K562 (cell line): ENCODE results near the gene PFDN2. TPM values are rescaled to one million over a fixed set of nuclear protein-coding genes. Genes with fewer than 3 reads are reported as not detected.

Source experiments
- BACH1 ChIP-seq: fragments of 200-800 bp; sonication (Bioruptor generic); IDR thresholded peaks from 2 replicates; pipeline ENCODE4 v1.6.1; 2016; ENCODE audit warnings: missing genetic modification characterization, missing compliant biosample characterization
- CREBBP ChIP-seq: IDR thresholded peaks from one replicate; pipeline ENCODE4 v1.6.1; 2012; ENCODE audit warnings: low read depth, mild to moderate bottlenecking, control low read depth, inconsistent platforms, low read length
- CXXC5 ChIP-seq: fragments of 250-450 bp; sonication (Bioruptor Pico); IDR thresholded peaks from 2 replicates; pipeline ENCODE4 v1.8.0; 2022; ENCODE audit warnings: inconsistent platforms, mild to moderate bottlenecking, moderate library complexity
- HDAC2 ChIP-seq: fragments of 450-650 bp; IDR thresholded peaks from 2 replicates; pipeline ENCODE4 v1.6.1; 2016; ENCODE audit warnings: mild to moderate bottlenecking
- HIVEP1 ChIP-seq: fragments of 250-450 bp; sonication (Bioruptor Pico); IDR thresholded peaks from 2 replicates; pipeline ENCODE4 v1.4.0; 2020; ENCODE audit warnings: mild to moderate bottlenecking
- HNRNPH1 ChIP-seq: fragments of 200-400 bp; formaldehyde crosslinking; optimal IDR thresholded peaks from 2 replicates; pipeline ENCODE3; 2017; ENCODE audit warnings: low read depth, mild to moderate bottlenecking, low read length, moderate library complexity
- HNRNPLL ChIP-seq: fragments of 200-400 bp; formaldehyde crosslinking; IDR thresholded peaks from 2 replicates; pipeline ENCODE4 v1.6.1; 2017; ENCODE audit warnings: low read length, low read depth, mild to moderate bottlenecking; ENCODE audit not compliant: poor library complexity, severe bottlenecking
- L3MBTL2 ChIP-seq: fragments of 450-650 bp; IDR thresholded peaks from 2 replicates; pipeline ENCODE4 v1.6.1; 2016; ENCODE audit warnings: mild to moderate bottlenecking, moderate library complexity
- MTA3 ChIP-seq: fragments of 450-650 bp; formaldehyde crosslinking; IDR thresholded peaks from 2 replicates; pipeline ENCODE4 v1.6.1; 2017; ENCODE audit warnings: mild to moderate bottlenecking, borderline replicate concordance
- NFYB ChIP-seq: IDR thresholded peaks from 2 replicates; pipeline ENCODE4 v1.6.1; 2011; ENCODE audit warnings: mild to moderate bottlenecking, moderate library complexity; ENCODE audit not compliant: insufficient read length; ENCODE audit errors: extremely low read depth
- RCOR1 ChIP-seq, 2 experiments: IDR thresholded peaks; 2 replicates each; pipeline ENCODE4 v1.6.1; 2012; ENCODE audit warnings: low read depth in 2 of 2, low read length in 2 of 2, borderline replicate concordance in 1 of 2, improper control_type of control experiment in 1 of 2
- RFX7 ChIP-seq: fragments of 250-450 bp; sonication (Bioruptor Pico); IDR thresholded peaks from 2 replicates; pipeline ENCODE4 v1.5.1; 2021; ENCODE audit warnings: mild to moderate bottlenecking
- RHOXF2B ChIP-seq: fragments of 250-450 bp; sonication (Bioruptor Pico); conservative IDR thresholded peaks from 2 replicates; pipeline ENCODE4 v1.5.1; 2021
- SMAD2 ChIP-seq: fragments of 150-350 bp; IDR thresholded peaks from 2 replicates; pipeline ENCODE4 v1.6.1; 2014; ENCODE audit warnings: low read depth, mild to moderate bottlenecking, low read length
- SOX6 ChIP-seq: fragments of 450-650 bp; IDR thresholded peaks from 2 replicates; pipeline ENCODE4 v1.6.1; 2014; ENCODE audit warnings: mild to moderate bottlenecking
- SUPT5H ChIP-seq: fragments of 450-650 bp; IDR thresholded peaks from 2 replicates; pipeline ENCODE4 v1.6.1; 2016
- U2AF1 ChIP-seq: fragments of 200-400 bp; formaldehyde crosslinking; optimal IDR thresholded peaks from 2 replicates; pipeline ENCODE3; 2017; ENCODE audit warnings: mild to moderate bottlenecking, low read depth, low read length, moderate library complexity
- WHSC1 ChIP-seq: IDR thresholded peaks from one replicate; pipeline ENCODE4 v1.6.1; 2012; ENCODE audit warnings: low read length, control low read depth, inconsistent platforms
- ZNF551 ChIP-seq: fragments of 250-450 bp; sonication (Bioruptor Pico); IDR thresholded peaks from 2 replicates; pipeline ENCODE4 v1.5.0; 2021; ENCODE audit warnings: mild to moderate bottlenecking, moderate library complexity
- polyA plus RNA-seq, 8 experiments: library from polyadenylated mRNA; depleted of rRNA in 4 of 8; stranded (reverse) in 5 of 8; unstranded in 3 of 8; fragments of >200 nt; fragmentation: Nextera tagmentation in 2 of 8; fragmentation: Illumina TruSeq in 1 of 8; extraction: Ambion mirVana in 2 of 8; extraction: Trizol in 1 of 8; gene quantifications; 2 replicates each; pipeline versions ENCODE4 v1.2.1 to v1.2.3, GENCODE V29; 2011 to 2014; ENCODE audit warnings: inconsistent platforms in 1 of 8, missing spikeins in 1 of 8
- total RNA-seq, 7 experiments: library from RNA; depleted of rRNA in 6 of 7; stranded (reverse); fragments of >200 nt in 6 of 7; fragmentation: Illumina TruSeq in 2 of 7; extraction: Trizol in 2 of 7; gene quantifications; 2 replicates each; pipeline versions ENCODE4 v1.2.1 to v1.2.3, GENCODE V29; 2011 to 2021; ENCODE audit warnings: low replicate concordance in 1 of 7
- TF ChIP-seq, protein P1 (sequence below): IDR thresholded peaks from 3 replicates; pipeline ENCODE4 v1.6.1; 2011; ENCODE audit warnings: borderline replicate concordance, mild to moderate bottlenecking; ENCODE audit not compliant: insufficient read length, insufficient read depth
- TF ChIP-seq, protein P2 (sequence below): sonication (generic); formaldehyde crosslinking; IDR thresholded peaks from 2 replicates; pipeline ENCODE4 v1.8.0; 2022; ENCODE audit warnings: mild to moderate bottlenecking, missing genetic modification reagents
- TF ChIP-seq, protein P3 (sequence below): fragments of 250-450 bp; sonication (Bioruptor Pico); IDR thresholded peaks from 2 replicates; pipeline ENCODE4 v1.5.0; 2021; ENCODE audit warnings: mild to moderate bottlenecking, moderate library complexity
- TF ChIP-seq, protein P4 (sequence below): fragments of 450-650 bp; IDR thresholded peaks from 2 replicates; pipeline ENCODE4 v1.6.1; 2014; ENCODE audit warnings: low read depth, mild to moderate bottlenecking, moderate library complexity, borderline replicate concordance

The PFDN2 gene
- total and polyA plus RNA-seq, 9 of the 15 experiments (the other 6 are each of a cell fraction or from before 2014, with no cell fraction given): 50.2 to 361 (median 144) TPM

DNA sequence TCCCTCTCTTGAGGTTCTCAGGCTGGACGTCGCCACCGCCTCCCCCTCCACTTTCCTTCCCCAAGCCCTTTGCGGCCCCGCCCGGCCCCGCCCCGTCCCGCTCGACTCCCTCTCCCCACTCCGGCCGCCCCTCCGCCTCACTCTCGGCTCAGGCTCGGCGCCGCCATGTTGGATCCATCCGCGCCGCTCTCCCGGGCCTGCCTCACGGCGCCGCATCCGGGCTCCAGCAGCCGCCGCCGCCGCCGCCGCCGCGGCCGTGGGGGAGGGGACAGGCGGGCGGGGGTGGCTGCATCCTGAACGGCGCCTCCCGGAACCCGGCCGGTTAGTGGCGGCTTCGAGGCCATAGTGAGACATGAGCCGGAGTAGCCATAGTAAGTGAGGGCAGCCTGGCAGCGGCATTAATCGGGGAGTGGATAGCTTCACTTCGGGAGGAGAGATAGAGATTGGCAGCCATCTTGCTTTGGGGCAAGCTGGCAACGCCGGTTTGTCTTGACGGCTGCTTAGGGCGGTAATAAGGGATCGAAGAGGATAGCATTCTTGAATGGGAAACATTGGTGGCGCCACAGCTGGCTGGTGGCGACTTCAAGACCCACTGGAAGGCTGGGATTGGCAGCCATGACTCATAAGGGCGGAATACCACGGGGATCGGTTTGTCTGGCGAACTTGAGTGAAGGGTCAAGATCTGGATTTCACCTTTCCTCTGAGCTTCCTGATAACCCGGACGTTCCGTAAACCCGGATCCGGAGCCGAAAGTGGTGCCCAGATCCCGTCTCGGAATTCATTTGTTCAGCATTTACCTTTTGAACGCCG is 14.8 kb upstream of the PFDN2 start, which contains the start of gene DEDD (continued):
- TF ChIP-seq HNRNPLL: peak; percentile 29
- TF ChIP-seq SUPT5H: peak; percentile 51; the same call in 1 of the 2 replicates
- TF ChIP-seq L3MBTL2: peak; percentile 73
- TF ChIP-seq, protein P1, sequence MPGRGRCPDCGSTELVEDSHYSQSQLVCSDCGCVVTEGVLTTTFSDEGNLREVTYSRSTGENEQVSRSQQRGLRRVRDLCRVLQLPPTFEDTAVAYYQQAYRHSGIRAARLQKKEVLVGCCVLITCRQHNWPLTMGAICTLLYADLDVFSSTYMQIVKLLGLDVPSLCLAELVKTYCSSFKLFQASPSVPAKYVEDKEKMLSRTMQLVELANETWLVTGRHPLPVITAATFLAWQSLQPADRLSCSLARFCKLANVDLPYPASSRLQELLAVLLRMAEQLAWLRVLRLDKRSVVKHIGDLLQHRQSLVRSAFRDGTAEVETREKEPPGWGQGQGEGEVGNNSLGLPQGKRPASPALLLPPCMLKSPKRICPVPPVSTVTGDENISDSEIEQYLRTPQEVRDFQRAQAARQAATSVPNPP: no peak
- TF ChIP-seq HIVEP1: no peak
- TF ChIP-seq U2AF1: no peak
- no peak for TF ChIP-seq SMAD2
- peak; percentile 86; the same call in 1 of the 2 replicates for TF ChIP-seq BACH1 (tag)
- TF ChIP-seq CREBBP: no peak
- no peak for TF ChIP-seq WHSC1
- no peak for TF ChIP-seq MTA3
- TF ChIP-seq RFX7 (CRISPR knock-in tag): no peak
- no peak for TF ChIP-seq RCOR1 (IDR thresholded peaks at IDR 0.05; ENCODE audit: borderline replicate concordance in 1 of 2, low read depth in 2 of 2, low read length in 2 of 2)
- TF ChIP-seq, protein P2, sequence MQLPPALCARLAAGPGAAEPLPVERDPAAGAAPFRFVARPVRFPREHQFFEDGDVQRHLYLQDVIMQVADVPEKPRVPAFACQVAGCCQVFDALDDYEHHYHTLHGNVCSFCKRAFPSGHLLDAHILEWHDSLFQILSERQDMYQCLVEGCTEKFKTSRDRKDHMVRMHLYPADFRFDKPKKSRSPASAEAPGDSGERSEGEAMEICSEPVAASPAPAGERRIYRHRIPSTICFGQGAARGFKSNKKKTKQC (CRISPR knock-in tag): peak; percentile 51; the same call in 1 of the 2 replicates
- TF ChIP-seq, protein P3, sequence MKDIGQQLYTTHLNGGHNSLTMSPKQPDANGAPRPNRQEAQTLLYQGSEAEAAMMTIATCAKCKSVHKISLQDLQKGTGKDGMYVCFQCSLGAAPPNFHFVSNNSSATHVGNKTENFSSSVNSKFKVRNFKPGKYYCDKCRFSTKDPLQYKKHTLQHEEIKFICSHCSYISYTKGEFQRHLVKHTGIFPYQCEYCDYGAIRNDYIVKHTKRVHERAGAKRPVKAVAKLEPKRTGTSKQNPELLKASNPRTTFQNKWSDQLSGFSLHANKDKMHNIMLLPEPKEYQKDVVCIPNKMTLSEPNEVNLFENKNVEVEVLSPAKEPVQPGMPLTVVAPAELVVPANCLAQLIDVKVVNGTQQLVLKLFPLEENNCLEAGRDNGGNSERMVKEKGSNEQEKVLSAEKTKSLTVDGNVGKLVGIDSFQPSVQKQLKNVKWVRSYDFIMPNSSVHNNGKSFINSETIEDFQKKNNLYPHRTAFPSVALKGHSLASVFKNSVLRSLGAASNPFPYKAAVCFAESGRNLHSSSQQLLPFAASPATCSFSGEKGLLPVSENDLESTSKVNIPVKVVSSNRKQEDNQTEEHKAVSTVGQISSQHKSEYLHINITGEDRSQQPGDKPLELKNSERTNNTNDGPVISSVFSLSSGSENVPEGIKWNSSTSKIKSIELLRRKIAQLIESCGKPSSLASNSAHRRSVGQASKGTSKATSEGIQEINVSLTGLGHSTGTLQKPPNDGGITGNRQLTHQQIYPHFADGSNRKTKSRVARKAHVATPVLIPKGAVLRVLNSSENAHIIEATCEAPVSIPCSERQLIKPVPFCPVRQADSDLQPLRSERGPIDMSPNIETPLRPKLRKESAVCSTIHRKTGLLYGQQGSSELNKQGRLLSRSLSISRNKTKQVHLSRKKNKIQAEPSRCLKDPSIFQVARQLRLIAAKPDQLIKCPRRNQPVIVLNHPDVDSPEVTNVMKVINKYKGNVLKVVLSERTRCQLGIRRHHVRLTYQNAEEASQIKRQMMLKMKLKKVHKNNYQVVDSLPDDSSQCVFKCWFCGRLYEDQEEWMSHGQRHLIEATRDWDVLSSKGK (CRISPR knock-in tag): no peak
- 0 out of 2 replicates have a peak, but pooled peaks have one; percentile 23 for TF ChIP-seq HDAC2
- no peak for TF ChIP-seq NFYB
- TF ChIP-seq, protein P4, sequence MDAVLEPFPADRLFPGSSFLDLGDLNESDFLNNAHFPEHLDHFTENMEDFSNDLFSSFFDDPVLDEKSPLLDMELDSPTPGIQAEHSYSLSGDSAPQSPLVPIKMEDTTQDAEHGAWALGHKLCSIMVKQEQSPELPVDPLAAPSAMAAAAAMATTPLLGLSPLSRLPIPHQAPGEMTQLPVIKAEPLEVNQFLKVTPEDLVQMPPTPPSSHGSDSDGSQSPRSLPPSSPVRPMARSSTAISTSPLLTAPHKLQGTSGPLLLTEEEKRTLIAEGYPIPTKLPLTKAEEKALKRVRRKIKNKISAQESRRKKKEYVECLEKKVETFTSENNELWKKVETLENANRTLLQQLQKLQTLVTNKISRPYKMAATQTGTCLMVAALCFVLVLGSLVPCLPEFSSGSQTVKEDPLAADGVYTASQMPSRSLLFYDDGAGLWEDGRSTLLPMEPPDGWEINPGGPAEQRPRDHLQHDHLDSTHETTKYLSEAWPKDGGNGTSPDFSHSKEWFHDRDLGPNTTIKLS: no peak
- TF ChIP-seq RHOXF2B (CRISPR knock-in tag): no peak
- no peak for TF ChIP-seq ZNF551
- no peak for TF ChIP-seq HNRNPH1
- TF ChIP-seq SOX6: no peak
- TF ChIP-seq CXXC5: peak; percentile 94
